Stomach (tissue), 4 donors: ENCODE data around the gene ATP2B3.

Experiments
- EP300 ChIP-seq: sonication (generic); formaldehyde crosslinking; IDR thresholded peaks from one replicate; pipeline ENCODE4 v1.6.1; 2017; ENCODE audit warnings: antibody characterized with exemption
- POLR2A ChIP-seq, 4 donors: fragments of 450-650 bp; IDR thresholded peaks; one replicate each; pipeline ENCODE4 v1.6.1; 2016; ENCODE audit warnings: antibody characterized with exemption in 4 of 4, control low read depth in 2 of 4, mild to moderate bottlenecking in 1 of 4, moderate library complexity in 1 of 4
- TF ChIP-seq, protein P1 (sequence below), 7 experiments: fragments of 450-650 bp in 4 of 7; fragments of 200-600 bp in 3 of 7; sonication (generic) in 3 of 7; IDR thresholded peaks; one replicate each; pipeline ENCODE4 v1.5.1; 2016 to 2019; ENCODE audit warnings: antibody characterized with exemption in 7 of 7, control low read depth in 2 of 7, mild to moderate bottlenecking in 1 of 7

DNA sequence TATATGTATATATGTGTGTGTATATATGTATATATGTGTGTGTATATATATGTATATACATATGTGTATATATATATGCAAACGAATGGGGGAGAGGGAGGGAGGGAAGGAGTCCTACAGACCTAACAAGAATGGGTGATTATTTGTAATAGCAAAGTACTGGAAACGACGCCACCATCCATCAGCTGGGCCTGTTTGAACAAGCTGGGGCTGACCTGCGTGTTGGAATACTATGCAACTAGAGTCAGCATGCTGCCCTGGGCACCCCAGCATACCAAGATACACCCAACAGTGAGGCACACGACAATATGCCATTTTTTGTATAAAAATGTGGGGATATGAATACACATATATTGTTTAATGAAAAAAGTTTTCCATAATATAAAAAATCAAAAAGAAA is 103.1 kb downstream of the ATP2B3 start:
- no peak for TF ChIP-seq POLR2A (IDR thresholded peaks at IDR 0.05)
- TF ChIP-seq, protein P1, sequence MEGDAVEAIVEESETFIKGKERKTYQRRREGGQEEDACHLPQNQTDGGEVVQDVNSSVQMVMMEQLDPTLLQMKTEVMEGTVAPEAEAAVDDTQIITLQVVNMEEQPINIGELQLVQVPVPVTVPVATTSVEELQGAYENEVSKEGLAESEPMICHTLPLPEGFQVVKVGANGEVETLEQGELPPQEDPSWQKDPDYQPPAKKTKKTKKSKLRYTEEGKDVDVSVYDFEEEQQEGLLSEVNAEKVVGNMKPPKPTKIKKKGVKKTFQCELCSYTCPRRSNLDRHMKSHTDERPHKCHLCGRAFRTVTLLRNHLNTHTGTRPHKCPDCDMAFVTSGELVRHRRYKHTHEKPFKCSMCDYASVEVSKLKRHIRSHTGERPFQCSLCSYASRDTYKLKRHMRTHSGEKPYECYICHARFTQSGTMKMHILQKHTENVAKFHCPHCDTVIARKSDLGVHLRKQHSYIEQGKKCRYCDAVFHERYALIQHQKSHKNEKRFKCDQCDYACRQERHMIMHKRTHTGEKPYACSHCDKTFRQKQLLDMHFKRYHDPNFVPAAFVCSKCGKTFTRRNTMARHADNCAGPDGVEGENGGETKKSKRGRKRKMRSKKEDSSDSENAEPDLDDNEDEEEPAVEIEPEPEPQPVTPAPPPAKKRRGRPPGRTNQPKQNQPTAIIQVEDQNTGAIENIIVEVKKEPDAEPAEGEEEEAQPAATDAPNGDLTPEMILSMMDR (IDR thresholded peaks at IDR 0.05), result no peak
- no peak for TF ChIP-seq EP300
